IMR-90 (cell line): ENCODE results near the gene SH2D6. TPM values are rescaled to one million over a fixed set of nuclear protein-coding genes. Genes with fewer than 3 reads are reported as not detected.
A peak's percentile ranks its signal among the peaks of the same experiment; 100 is the strongest.

Source experiments
- ATAC-seq: fragments of 200-7000 bp; cut with Tn5 transposase; 2 replicates; pipeline ENCODE4 v1.9.1; 2020; ENCODE audit warnings: low read depth, mild to moderate bottlenecking, moderate library complexity
- BruUV-seq: library from RNA; stranded (reverse); fragments of 400-500 nt; replicated peaks from 2 replicates; lab custom pipeline; 2021; lab: Mats Ljungman, UMichigan
- CTCF ChIA-PET: fragments of 300-600 bp; formaldehyde crosslinking; extraction: SDS; loops from one replicate; lab custom pipeline; 2021; ENCODE audit warnings: antibody characterized with exemption; lab: Yijun Ruan, JAX
- POLR2A ChIA-PET: fragments of 300-600 bp; sonication (Branson Sonifier 250); formaldehyde crosslinking; loops from one replicate; lab custom pipeline; 2022; ENCODE audit warnings: antibody characterized with exemption; ENCODE audit not compliant: unreplicated experiment; lab: Charles Lee
- DNase-seq: peaks from one replicate; pipeline ENCODE4 v3.0.0; 2013
- H2AFZ ChIP-seq: replicated peaks from 2 replicates; pipeline ENCODE3; 2013; ENCODE audit warnings: low read length, mild to moderate bottlenecking; ENCODE audit not compliant: poor library complexity
- H2AK5ac ChIP-seq: 2 replicates; pipeline ENCODE4 v1.6.1; 2013; ENCODE audit warnings: low read depth, low read length, inconsistent platforms
- H2AK9ac ChIP-seq: replicated peaks from 2 replicates; pipeline ENCODE3; 2013; ENCODE audit warnings: mild to moderate bottlenecking, low read depth, low read length, moderate library complexity; ENCODE audit not compliant: poor library complexity
- H2BK120ac ChIP-seq: 2 replicates; pipeline ENCODE4 v1.6.1; 2013; ENCODE audit warnings: low read depth, low read length, inconsistent platforms
- H2BK15ac ChIP-seq: 3 replicates; pipeline ENCODE4 v1.6.1; 2013; ENCODE audit warnings: low read depth, low read length, inconsistent platforms
- H2BK20ac ChIP-seq: 2 replicates; pipeline ENCODE4 v1.6.1; 2013; ENCODE audit warnings: low read depth, mild to moderate bottlenecking, inconsistent platforms, low read length, moderate library complexity
- H2BK5ac ChIP-seq: 2 replicates; pipeline ENCODE4 v1.6.1; 2013; ENCODE audit warnings: mild to moderate bottlenecking, low read depth, low read length, inconsistent platforms; ENCODE audit not compliant: poor library complexity, severe bottlenecking
- H3K14ac ChIP-seq: replicated peaks from 2 replicates; pipeline ENCODE4 v1.6.1; 2013; ENCODE audit warnings: low read depth, low read length, inconsistent platforms
- H3K18ac ChIP-seq: 2 replicates; pipeline ENCODE4 v1.6.1; 2013; ENCODE audit warnings: low read depth, low read length, control low read depth
- H3K23ac ChIP-seq: 2 replicates; pipeline ENCODE4 v1.6.1; 2013; ENCODE audit warnings: low read depth, low read length, inconsistent platforms
- H3K27ac ChIP-seq: 2 replicates; pipeline ENCODE4 v1.5.1; 2013; ENCODE audit warnings: mild to moderate bottlenecking, control low read depth, low read length; ENCODE audit not compliant: insufficient read depth
- H3K27me3 ChIP-seq: 2 replicates; pipeline ENCODE4 v1.6.1; 2013; ENCODE audit warnings: low read length; ENCODE audit not compliant: control insufficient read depth, insufficient read depth
- H3K36me3 ChIP-seq: 2 replicates; pipeline ENCODE4 v1.6.1; 2013; ENCODE audit warnings: low read length, mixed read lengths; ENCODE audit not compliant: control insufficient read depth, insufficient read depth
- H3K4ac ChIP-seq: 2 replicates; pipeline ENCODE4 v1.6.1; 2013; ENCODE audit warnings: low read depth, low read length, inconsistent platforms
- H3K4me1 ChIP-seq: 2 replicates; pipeline ENCODE4 v1.6.1; 2013; ENCODE audit warnings: low read length, mixed read lengths; ENCODE audit not compliant: control insufficient read depth, insufficient read depth
- H3K4me2 ChIP-seq: 2 replicates; pipeline ENCODE4 v1.6.1; 2013; ENCODE audit warnings: low read depth, mild to moderate bottlenecking, control low read depth, low read length, moderate library complexity
- H3K4me3 ChIP-seq: 2 replicates; pipeline ENCODE4 v1.5.1; 2013; ENCODE audit warnings: low read depth, mild to moderate bottlenecking, control low read depth, low read length, moderate library complexity; ENCODE audit not compliant: insufficient read depth
- H3K56ac ChIP-seq: 2 replicates; pipeline ENCODE4 v1.6.1; 2013; ENCODE audit warnings: low read length, inconsistent platforms; ENCODE audit not compliant: insufficient read depth; ENCODE audit errors: extremely low read depth
- H3K79me1 ChIP-seq, 2 experiments: 2 replicates each; pipeline ENCODE4 v1.6.1; 2013; ENCODE audit warnings: low read length in 2 of 2, inconsistent platforms in 1 of 2, low read depth in 1 of 2
- H3K9ac ChIP-seq: 2 replicates; pipeline ENCODE4 v1.6.1; 2013; ENCODE audit warnings: low read depth, low read length, control low read depth
- H3K9me1 ChIP-seq: 2 replicates; pipeline ENCODE4 v1.6.1; 2013; ENCODE audit warnings: low read length, inconsistent platforms; ENCODE audit not compliant: insufficient read depth
- H3K9me3 ChIP-seq: 2 replicates; pipeline ENCODE4 v1.6.1; 2013; ENCODE audit warnings: low read length; ENCODE audit not compliant: control insufficient read depth, insufficient read depth
- H4K20me1 ChIP-seq: 2 replicates; pipeline ENCODE4 v1.6.1; 2013; ENCODE audit warnings: low read length, inconsistent platforms; ENCODE audit not compliant: insufficient read depth
- H4K5ac ChIP-seq: 2 replicates; pipeline ENCODE4 v1.6.1; 2013; ENCODE audit warnings: mild to moderate bottlenecking, low read depth, low read length, control low read depth
- H4K8ac ChIP-seq, 2 experiments: 2 replicates each; pipeline ENCODE4 v1.6.1; 2013; ENCODE audit warnings: low read depth in 2 of 2, low read length in 2 of 2, control low read depth in 1 of 2, inconsistent platforms in 1 of 2
- H4K91ac ChIP-seq: 2 replicates; pipeline ENCODE4 v1.6.1; 2013; ENCODE audit warnings: low read depth, low read length, inconsistent platforms; ENCODE audit not compliant: insufficient read depth
- BHLHE40 ChIP-seq: fragments of 150-350 bp; IDR thresholded peaks from 2 replicates; pipeline ENCODE4 v1.6.1; 2016; ENCODE audit warnings: mild to moderate bottlenecking, low read depth, low read length
- CEBPB ChIP-seq: IDR thresholded peaks from 2 replicates; pipeline ENCODE4 v1.6.1; 2012; ENCODE audit warnings: low read depth, low read length, improper control_type of control experiment
- CHD1 ChIP-seq: IDR thresholded peaks from 2 replicates; pipeline ENCODE4 v1.6.1; 2012; ENCODE audit warnings: low read depth, low read length, improper control_type of control experiment
- CTCF ChIP-seq: conservative IDR thresholded peaks from 2 replicates; pipeline ENCODE4 v1.5.1; 2012; ENCODE audit warnings: mild to moderate bottlenecking, low read depth, low read length, improper control_type of control experiment
- MAFK ChIP-seq: IDR thresholded peaks from 2 replicates; pipeline ENCODE4 v1.6.1; 2012; ENCODE audit warnings: low read depth, low read length, improper control_type of control experiment
- MAZ ChIP-seq: IDR thresholded peaks from 2 replicates; pipeline ENCODE4 v1.6.1; 2012; ENCODE audit warnings: low read depth, mild to moderate bottlenecking, low read length, improper control_type of control experiment, moderate library complexity, borderline replicate concordance
- MXI1 ChIP-seq: IDR thresholded peaks from 2 replicates; pipeline ENCODE4 v1.6.1; 2012; ENCODE audit warnings: low read depth, mild to moderate bottlenecking, low read length, moderate library complexity, borderline replicate concordance
- NFE2L2 ChIP-seq: fragments of 150-350 bp; IDR thresholded peaks from 2 replicates; pipeline ENCODE4 v1.6.1; 2016; ENCODE audit warnings: low read depth, mild to moderate bottlenecking, low read length
- POLR2A ChIP-seq: IDR thresholded peaks from 2 replicates; pipeline ENCODE4 v1.6.1; 2012; ENCODE audit warnings: mild to moderate bottlenecking, low read depth, low read length
- RAD21 ChIP-seq: IDR thresholded peaks from 2 replicates; pipeline ENCODE4 v1.6.1; 2012; ENCODE audit warnings: low read length, improper control_type of control experiment
- RFX5 ChIP-seq: IDR thresholded peaks from 2 replicates; pipeline ENCODE4 v1.8.0; 2012; ENCODE audit warnings: low read depth, mild to moderate bottlenecking, low read length, moderate library complexity
- SMC3 ChIP-seq: fragments of 150-350 bp; IDR thresholded peaks from 2 replicates; pipeline ENCODE4 v1.6.1; 2016; ENCODE audit warnings: low read depth, mild to moderate bottlenecking, antibody characterized with exemption, low read length, moderate library complexity
- WGBS, 2 experiments: methylation state at CpG; one replicate each; pipeline versions ENCODE4 v1.1.5 to v1.1.7; 2013; ENCODE audit warnings: missing lambda C conversion rate in 2 of 2; ENCODE audit not compliant: insufficient read length in 1 of 2; ENCODE audit errors: extremely low coverage in 2 of 2; 5-methylcytosine and 5-hydroxymethylcytosine counted together
- dilution Hi-C: fragments of 300-500 bp; cut with HindIII; formaldehyde crosslinking; loops from one replicate; pipeline ENCODE4 v1.14.3; 2018; ENCODE audit warnings: low sequenced_read_pairs; ENCODE audit not compliant: unreplicated experiment
- in situ Hi-C: fragments of 300-500 bp; cut with MboI; formaldehyde crosslinking; loops from 3 replicates; pipeline ENCODE4 v1.14.3; 2019; ENCODE audit warnings: low sequenced_read_pairs, inconsistent platforms, mixed read lengths
- intact Hi-C: fragments of 100-400 bp; cut with micrococcal nuclease; formaldehyde crosslinking; loops from 2 replicates; pipeline ENCODE4 v1.10.0; 2022
- polyA plus RNA-seq, 3 experiments: library from polyadenylated mRNA; depleted of rRNA; stranded (reverse); fragments of >200 nt; gene quantifications; 2 replicates each; pipeline ENCODE4 v1.2.3, GENCODE V29; 2012; ENCODE audit warnings: low replicate concordance in 1 of 3
- total RNA-seq: library from RNA; depleted of rRNA; stranded (reverse); fragments of >200 nt; gene quantifications from 2 replicates; pipeline ENCODE4 v1.2.3, GENCODE V29; 2012
- TF ChIP-seq, protein P1 (sequence below): fragments of 150-350 bp; IDR thresholded peaks from 2 replicates; pipeline ENCODE4 v1.6.1; 2016; ENCODE audit warnings: low read depth, mild to moderate bottlenecking, low read length, moderate library complexity, borderline replicate concordance
- TF ChIP-seq, protein P2 (sequence below): fragments of 150-350 bp; IDR thresholded peaks from 2 replicates; pipeline ENCODE4 v1.6.1; 2017; ENCODE audit warnings: mild to moderate bottlenecking, antibody characterized with exemption, low read length, low read depth

SH2D6 gene
- total and polyA plus RNA-seq, 2 of the 4 experiments (the other 2 are of a cell fraction): 0.32 to 0.36 TPM

DNA sequence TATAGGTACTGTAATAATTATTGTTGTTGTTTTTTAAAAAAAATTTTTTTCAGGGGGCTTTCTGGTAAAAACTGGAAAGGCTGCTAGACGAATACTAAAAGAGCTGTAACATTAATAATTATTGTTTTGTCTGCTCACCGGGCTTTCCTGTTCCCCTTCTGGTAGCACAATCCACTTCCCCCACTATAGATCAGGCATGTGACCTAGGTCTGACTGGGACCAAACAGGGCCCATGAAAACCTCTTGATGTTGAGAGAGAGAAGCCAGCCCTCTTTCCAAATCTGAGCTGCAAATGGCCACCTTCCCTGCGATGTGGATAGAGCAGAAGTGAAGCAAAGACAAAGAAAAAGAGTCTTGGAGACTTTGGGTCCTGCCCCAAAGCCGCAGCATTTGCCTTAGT is 23.4 kb downstream of the SH2D6 start:
- H3K56ac ChIP-seq: no peak overlapping the region
- CTCF ChIA-PET: no interaction called here
- H3K4me1 ChIP-seq: peaks cover 37% of the 10 kb centered on the region
- H3K4me3 ChIP-seq: no peak overlapping the region
- H3K23ac ChIP-seq: no peak overlapping the region
- no peak overlapping the region for H2AK5ac ChIP-seq
- peaks cover 0 to 18% of the 10 kb centered on the region in 2 experiments; a peak in 1 of 4 replicates for H3K79me1 ChIP-seq
- dilution Hi-C loops: no loop called here
- H2AFZ ChIP-seq: peak overlapping the region; percentile 53
- no peak overlapping the region for H3K4ac ChIP-seq
- no peak overlapping the region for H3K18ac ChIP-seq
- H2AK9ac ChIP-seq: no peak overlapping the region
- no peak overlapping the region for H2BK120ac ChIP-seq
- no peaks in the 10 kb centered on the region for H4K20me1 ChIP-seq
- no peak for TF ChIP-seq MAFK
- TF ChIP-seq POLR2A: no peak
- TF ChIP-seq RAD21: no peak
- TF ChIP-seq MAZ: no peak
- no peak for TF ChIP-seq CTCF
- no peak for TF ChIP-seq CEBPB
- TF ChIP-seq CHD1: no peak
- TF ChIP-seq SMC3: no peak
- TF ChIP-seq, protein P1, sequence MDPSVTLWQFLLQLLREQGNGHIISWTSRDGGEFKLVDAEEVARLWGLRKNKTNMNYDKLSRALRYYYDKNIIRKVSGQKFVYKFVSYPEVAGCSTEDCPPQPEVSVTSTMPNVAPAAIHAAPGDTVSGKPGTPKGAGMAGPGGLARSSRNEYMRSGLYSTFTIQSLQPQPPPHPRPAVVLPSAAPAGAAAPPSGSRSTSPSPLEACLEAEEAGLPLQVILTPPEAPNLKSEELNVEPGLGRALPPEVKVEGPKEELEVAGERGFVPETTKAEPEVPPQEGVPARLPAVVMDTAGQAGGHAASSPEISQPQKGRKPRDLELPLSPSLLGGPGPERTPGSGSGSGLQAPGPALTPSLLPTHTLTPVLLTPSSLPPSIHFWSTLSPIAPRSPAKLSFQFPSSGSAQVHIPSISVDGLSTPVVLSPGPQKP: no peak
- TF ChIP-seq RFX5: no peak
- TF ChIP-seq MXI1: no peak
- TF ChIP-seq BHLHE40: no peak
- TF ChIP-seq NFE2L2: no peak
- TF ChIP-seq, protein P2, sequence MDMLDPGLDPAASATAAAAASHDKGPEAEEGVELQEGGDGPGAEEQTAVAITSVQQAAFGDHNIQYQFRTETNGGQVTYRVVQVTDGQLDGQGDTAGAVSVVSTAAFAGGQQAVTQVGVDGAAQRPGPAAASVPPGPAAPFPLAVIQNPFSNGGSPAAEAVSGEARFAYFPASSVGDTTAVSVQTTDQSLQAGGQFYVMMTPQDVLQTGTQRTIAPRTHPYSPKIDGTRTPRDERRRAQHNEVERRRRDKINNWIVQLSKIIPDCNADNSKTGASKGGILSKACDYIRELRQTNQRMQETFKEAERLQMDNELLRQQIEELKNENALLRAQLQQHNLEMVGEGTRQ: no peak
- H2BK5ac ChIP-seq: no peak overlapping the region
- no peak overlapping the region for H2BK20ac ChIP-seq
- H4K5ac ChIP-seq: no peak overlapping the region
- no peak overlapping the region for H3K9ac ChIP-seq
- no peak overlapping the region for H3K14ac ChIP-seq
- H2BK15ac ChIP-seq: no peak overlapping the region; the same call in 2 of the 3 replicates
- H4K91ac ChIP-seq: no peak overlapping the region
- no peak for DNase-seq
- no peak overlapping the region for H3K4me2 ChIP-seq
- ATAC-seq: no peak
- no peaks in the 10 kb centered on the region for H3K36me3 ChIP-seq
- H3K27me3 ChIP-seq: no peaks in the 10 kb centered on the region
- POLR2A ChIA-PET: no interaction called here
- H4K8ac ChIP-seq: no peak overlapping the region
- 83% methylated on average over 1 of the region's 4 CpGs; no CpG with 5 or more reads in 1 of the 2 experiments for WGBS, 2 experiments
- H3K27ac ChIP-seq: no peak overlapping the region
- no TSS peak for BruUV-seq
- in situ Hi-C loops: no loop called here
- intact Hi-C loops: no loop called here
- H3K9me1 ChIP-seq: peaks cover 39% of the 10 kb centered on the region
- H3K9me3 ChIP-seq: no peaks in the 10 kb centered on the region
